ENCODE measurements around the gene DCUN1D3. TPM values are rescaled to one million over a fixed set of nuclear protein-coding genes. Genes with fewer than 3 reads are reported as not detected.

DCUN1D3 gene
- total RNA-seq, 1 experiment from 2014 or later: 14.6 TPM

- Histone ChIP-seq H3K36me3 (ENCODE audit: low read depth) (no peaks in the 10 kb centered on the region), H3K9me3 (ENCODE audit: insufficient read depth, low read depth) (no peaks in the 10 kb centered on the region), H3F3A (ENCODE audit: insufficient read depth, low read depth) (peaks cover 26% of the 10 kb centered on the region), H3K79me2 (ENCODE audit: low read depth) (no peaks in the 10 kb centered on the region), H3K4me2 (peak overlapping the region; percentile 64), H4K20me1 (ENCODE audit: insufficient read depth) (no peaks in the 10 kb centered on the region), H3K27me3 (ENCODE audit: insufficient read depth, low read depth) (no peaks in the 10 kb centered on the region), H3K27ac (peak overlapping the region; percentile 95), H3K4me1 (replicated peaks; ENCODE audit: insufficient read depth) (peaks cover 31% of the 10 kb centered on the region), H3K9me2 (ENCODE audit: insufficient read depth) (no peaks in the 10 kb centered on the region), H3K4me3 (peak overlapping the region; percentile 22; the same call in 1 of the 2 replicates), H2AFZ (peak overlapping the region; percentile 46; the same call in 1 of the 2 replicates)
- TF ChIP-seq CTCF (conservative IDR thresholded peaks at IDR 0.05) (no peak), EZH2 (IDR thresholded peaks at IDR 0.05; ENCODE audit: low read depth) (no peak)
- ChIA-PET CTCF (interaction anchor here (0.6 to 0.9 kb wide), 2 partner anchors 24 to 439 kb away, joined by 3 to 12 read pairs; no protein-coding TSS in a partner anchor), POLR2A (ENCODE audit: unreplicated experiment) (interaction anchor here (0.6 to 0.7 kb wide), 6 partner anchors 24 to 222 kb away, joined by 3 to 14 read pairs (median 6); partner anchors contain the start of genes DCUN1D3 and LYRM1)
- peak; percentile 54 to 93 for DNase-seq
- BruUV-seq (replicated peaks): no TSS peak
- intact Hi-C loops (cut with micrococcal nuclease; ENCODE audit: unreplicated experiment): loop anchor here (2.0 to 5.0 kb wide), 2 partner anchors 37 to 85 kb away; partner anchors contain the start of genes DCUN1D3 and LYRM1
Observed at GRCh38 chr16:20937736-20938135, 37.6 kb upstream of the DCUN1D3 start.

- H4K20me1 ChIP-seq (ENCODE audit: insufficient read depth): no peaks in the 10 kb centered on the region
- ChIA-PET CTCF (no interaction called here), POLR2A (ENCODE audit: unreplicated experiment) (no interaction called here)
- peaks cover 19% of the 10 kb centered on the region for H3F3A ChIP-seq (ENCODE audit: insufficient read depth, low read depth)
- no peaks in the 10 kb centered on the region for H3K9me3 ChIP-seq (ENCODE audit: insufficient read depth, low read depth)
- H3K9me2 ChIP-seq (ENCODE audit: insufficient read depth): no peaks in the 10 kb centered on the region
- intact Hi-C loops (cut with micrococcal nuclease; ENCODE audit: unreplicated experiment): no loop called here
- TF ChIP-seq EZH2 (IDR thresholded peaks at IDR 0.05; ENCODE audit: low read depth): no peak
- no peak for TF ChIP-seq CTCF (conservative IDR thresholded peaks at IDR 0.05)
- H3K27me3 ChIP-seq (ENCODE audit: insufficient read depth, low read depth): no peaks in the 10 kb centered on the region
- no TSS peak for BruUV-seq (replicated peaks)
- H3K4me1 ChIP-seq (replicated peaks; ENCODE audit: insufficient read depth): peaks cover 18% of the 10 kb centered on the region
- H3K4me2 ChIP-seq: no peak overlapping the region
- H3K27ac ChIP-seq: no peak overlapping the region
- H3K36me3 ChIP-seq (ENCODE audit: low read depth): no peaks in the 10 kb centered on the region
- no peaks in the 10 kb centered on the region for H3K79me2 ChIP-seq (ENCODE audit: low read depth)
- H2AFZ ChIP-seq: no peak overlapping the region
- H3K4me3 ChIP-seq: no peak overlapping the region
- no peak for DNase-seq
Observed at GRCh38 chr16:20933589-20933988, 33.4 kb upstream of the DCUN1D3 start.

- no peaks in the 10 kb centered on the region for H3K36me3 ChIP-seq (ENCODE audit: low read depth)
- intact Hi-C loops (cut with micrococcal nuclease; ENCODE audit: unreplicated experiment): no loop called here
Observed at GRCh38 chr16:20931066-20931600, 31.0 kb upstream of the DCUN1D3 start.

More at GRCh38 chr16:20931066-20931600, 31.0 kb upstream of the DCUN1D3 start:
- Histone ChIP-seq H3K4me3 (no peak overlapping the region), H3K27me3 (ENCODE audit: insufficient read depth, low read depth) (no peaks in the 10 kb centered on the region), H3K79me2 (ENCODE audit: low read depth) (no peaks in the 10 kb centered on the region), H3K4me1 (replicated peaks; ENCODE audit: insufficient read depth) (no peaks in the 10 kb centered on the region), H3F3A (ENCODE audit: insufficient read depth, low read depth) (no peaks in the 10 kb centered on the region), H3K27ac (no peak overlapping the region), H3K9me3 (ENCODE audit: insufficient read depth, low read depth) (no peaks in the 10 kb centered on the region), H2AFZ (no peak overlapping the region), H4K20me1 (ENCODE audit: insufficient read depth) (no peaks in the 10 kb centered on the region), H3K4me2 (no peak overlapping the region), H3K9me2 (ENCODE audit: insufficient read depth) (no peaks in the 10 kb centered on the region)
- BruUV-seq (replicated peaks): no TSS peak
- no peak for TF ChIP-seq EZH2 (IDR thresholded peaks at IDR 0.05; ENCODE audit: low read depth)
- TF ChIP-seq CTCF (conservative IDR thresholded peaks at IDR 0.05): no peak
- POLR2A ChIA-PET (ENCODE audit: unreplicated experiment): no interaction called here
- DNase-seq: no peak
- CTCF ChIA-PET: no interaction called here
